Left ventricle myocardium superior (tissue), 1 donor: Measurements from ENCODE around the gene PAFAH2. TPM values are rescaled to one million over a fixed set of nuclear protein-coding genes. Genes with fewer than 3 reads are reported as not detected.

Source experiments
- ATAC-seq: fragments of 200-7000 bp; cut with Tn5 transposase; one replicate; pipeline ENCODE4 v1.9.1; 2020; ENCODE audit warnings: mild to moderate bottlenecking, moderate library complexity
- DNase-seq: peaks from one replicate; pipeline ENCODE4 v3.0.0-alpha.2; 2020
- intact Hi-C: fragments of 100-400 bp; cut with micrococcal nuclease; formaldehyde crosslinking; loops from one replicate; pipeline ENCODE4 v1.11.0; 2022
- total RNA-seq: library from RNA; stranded (reverse); fragmentation: NEBNext Ultra II Directional; extraction: Animal tissue kit (Norgen Biotek cat#: 25700); gene quantifications from one replicate; pipeline ENCODE4 v1.2.1, GENCODE V29; 2021
- donor health status: DM: no; HTN: yes; CAD: no; lungs with severe emphysema.

PAFAH2 gene
- total RNA-seq, 1 donor from 2014 or later = 9.8 TPM

DNA sequence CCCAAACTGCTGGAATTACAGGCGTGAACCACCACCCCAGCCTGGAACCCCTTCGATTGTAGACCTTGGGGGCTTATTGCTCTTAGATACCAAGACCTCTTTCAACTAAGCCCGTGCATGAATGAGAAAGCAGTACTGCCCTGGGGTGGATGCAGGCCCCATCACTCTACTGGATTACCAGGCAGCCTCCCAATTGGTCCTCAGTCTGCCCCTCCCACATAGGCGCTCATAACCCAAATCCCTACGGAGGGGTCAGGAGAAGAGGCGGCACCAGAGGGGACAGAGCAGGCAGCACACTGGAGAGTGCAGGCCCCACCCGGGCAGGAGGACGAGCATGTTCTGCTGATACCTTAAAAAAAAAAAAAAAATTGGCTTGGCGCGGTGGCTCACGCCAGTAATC lies 79.2 kb downstream of the PAFAH2 start:
- intact Hi-C loops = no loop called here
- ATAC-seq = no peak
- no peak for DNase-seq

DNA sequence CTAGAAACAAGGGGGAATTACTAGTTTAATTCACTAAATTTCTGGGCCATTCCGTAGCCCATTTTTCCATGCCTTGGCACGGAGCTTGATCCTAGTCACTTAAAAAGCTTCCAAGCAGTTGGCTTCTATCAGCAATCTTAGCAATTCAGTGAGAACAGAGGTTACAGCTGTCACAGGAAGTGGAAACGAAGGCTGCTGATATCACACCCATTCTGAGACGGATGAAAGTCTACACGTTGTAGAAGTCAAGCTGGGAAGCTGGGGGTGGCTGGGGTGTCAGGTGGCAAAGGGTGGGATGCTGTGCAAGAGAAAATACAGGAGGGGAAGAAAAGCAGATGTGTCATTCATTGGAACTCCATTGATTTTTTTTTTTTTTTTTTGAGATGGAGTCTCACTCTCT lies 79.9 kb downstream of the PAFAH2 start:
- DNase-seq (no peak), ATAC-seq (no peak)
- intact Hi-C loops = no loop called here

DNA sequence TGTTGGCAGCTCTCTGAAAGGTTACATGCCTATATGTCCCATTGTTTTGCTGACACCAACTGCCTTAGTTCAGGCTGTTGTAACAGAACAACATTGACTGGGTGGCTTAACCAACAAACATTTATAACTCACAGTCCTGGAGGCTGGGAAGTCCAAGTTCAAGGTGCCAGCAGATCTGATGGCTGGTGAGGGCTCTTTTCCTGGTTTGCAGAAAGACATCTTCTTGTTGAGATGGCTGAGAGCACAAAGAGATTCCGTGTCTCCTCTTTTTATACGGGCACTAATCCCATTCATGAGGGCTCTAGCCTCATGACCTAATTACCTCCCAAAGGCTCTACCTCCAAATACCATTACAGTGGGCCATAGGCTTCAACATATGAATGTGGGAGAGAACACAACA lies 81.4 kb downstream of the PAFAH2 start:
- no peak for DNase-seq
- intact Hi-C loops = no loop called here
- ATAC-seq = no peak

DNA sequence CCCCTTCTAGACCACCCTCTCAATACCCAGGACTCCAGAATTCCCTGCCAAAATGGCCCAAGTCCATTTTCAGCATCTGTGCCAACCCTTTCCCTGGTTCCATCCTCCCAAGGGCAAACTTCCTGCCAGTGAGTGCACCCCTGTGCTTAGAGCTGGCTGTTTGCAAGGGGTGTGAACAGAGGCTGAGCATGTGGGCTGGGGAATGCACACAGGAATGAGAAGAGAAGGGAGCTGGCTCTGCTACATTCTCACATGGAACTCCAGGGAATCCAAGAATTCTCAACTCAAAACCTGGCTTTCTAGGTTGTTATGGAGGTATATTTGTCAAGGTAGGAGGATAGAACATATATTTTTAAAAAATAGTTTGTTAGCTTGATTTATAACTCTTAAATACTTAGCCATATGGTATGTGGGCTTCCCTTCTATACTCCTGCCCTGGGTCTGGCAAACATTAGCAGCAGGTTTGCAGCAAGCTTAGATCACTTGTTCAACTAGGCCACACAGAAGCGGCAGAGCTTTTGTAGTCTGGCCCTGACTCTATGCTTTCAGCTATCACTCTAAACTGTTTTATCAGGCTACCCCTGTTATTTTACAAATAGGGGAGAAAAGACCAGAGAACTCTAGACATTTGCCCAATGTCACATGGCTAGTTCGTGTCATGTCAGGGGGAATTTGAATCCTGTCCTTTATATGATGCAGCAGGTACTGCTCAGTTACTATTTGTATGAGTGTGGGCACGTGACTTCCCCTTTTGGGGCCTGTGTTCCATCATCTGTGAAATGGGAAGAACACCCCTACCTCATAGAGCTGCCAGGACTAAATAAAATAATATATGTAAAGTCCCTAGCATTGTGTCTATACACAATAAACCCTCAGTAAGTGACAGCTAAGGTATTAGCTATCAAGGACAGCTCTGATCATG lies 83.5 kb downstream of the PAFAH2 start:
- no peak for DNase-seq
- intact Hi-C loops = no loop called here
- peak; percentile 70 for ATAC-seq

DNA sequence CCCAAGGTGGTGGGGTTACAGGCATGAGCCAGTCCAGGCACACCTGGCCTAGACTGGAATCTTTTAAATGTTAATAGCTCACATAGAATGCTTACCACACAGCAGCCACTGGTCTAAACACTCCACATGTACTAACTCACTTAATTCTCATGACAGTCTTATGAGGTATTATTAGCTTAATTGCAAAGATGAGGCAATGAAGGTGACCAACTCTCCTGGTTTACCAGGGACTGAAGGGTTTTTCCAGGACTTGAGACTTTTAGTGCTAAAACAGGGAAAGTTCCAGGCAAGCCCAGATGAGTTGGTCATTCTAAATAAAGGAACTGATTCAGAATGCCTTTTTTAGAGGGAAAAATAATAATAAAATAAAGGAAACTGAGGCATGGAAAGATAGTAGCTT lies 84.7 kb downstream of the PAFAH2 start:
- intact Hi-C loops = no loop called here
- DNase-seq (no peak), ATAC-seq (no peak)

DNA sequence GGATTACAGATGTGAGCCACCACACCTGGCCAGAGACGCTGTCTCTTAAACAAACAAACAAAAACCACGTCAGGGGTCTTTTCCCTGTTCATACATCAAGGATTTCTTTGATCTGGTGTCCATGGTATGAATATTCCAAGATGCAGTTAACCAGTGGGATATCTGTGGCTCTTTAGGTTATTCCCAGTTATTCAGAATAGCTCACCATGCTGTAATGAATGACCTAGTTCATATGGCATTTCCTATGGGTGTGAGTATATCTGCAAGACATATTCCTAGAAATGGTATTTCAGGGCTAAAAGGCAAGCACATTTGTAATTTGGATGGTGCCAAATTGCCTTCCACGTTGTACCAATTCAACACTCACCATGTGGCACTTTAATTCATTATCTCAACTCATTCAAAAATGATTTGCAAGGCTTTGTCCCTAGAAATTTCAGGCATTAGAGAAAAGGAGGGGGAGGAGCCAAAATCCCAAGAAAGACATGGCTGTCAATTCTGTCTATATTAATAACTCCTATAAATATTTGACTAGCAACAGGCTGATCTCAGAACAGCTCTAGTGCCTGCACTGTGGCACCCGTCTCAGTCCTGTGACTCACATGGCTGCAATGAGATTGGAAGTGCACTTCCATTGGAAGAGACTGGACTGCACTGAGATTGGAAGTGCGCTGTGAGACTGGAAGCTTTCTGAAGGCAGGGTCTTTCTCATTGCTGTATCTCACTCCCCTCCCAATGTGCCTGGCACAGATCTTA lies 85.6 kb downstream of the PAFAH2 start:
- ATAC-seq = peak; percentile 38
- intact Hi-C loops = no loop called here
- DNase-seq = no peak

DNA sequence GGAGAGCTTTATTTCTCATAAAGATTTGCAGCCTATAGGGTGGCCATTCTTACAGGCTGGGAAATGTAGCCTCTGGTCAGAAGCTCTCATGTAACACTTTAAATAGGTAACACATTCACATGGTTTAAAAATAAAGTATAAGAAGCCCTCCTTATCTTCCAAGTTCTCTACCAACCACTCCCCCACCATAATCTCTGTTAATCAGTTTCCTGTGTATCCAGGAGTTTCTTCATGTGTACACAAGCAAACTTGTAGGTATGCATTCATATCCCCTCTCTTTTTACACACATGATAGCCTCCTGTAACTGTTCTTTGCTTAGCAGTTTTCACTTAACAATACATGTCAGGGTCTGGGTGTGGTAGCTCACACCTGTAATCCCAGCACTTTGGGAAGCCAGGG lies 86.7 kb downstream of the PAFAH2 start:
- DNase-seq (no peak), ATAC-seq (no peak)
- intact Hi-C loops = no loop called here

Other genes starting within 250 kb of the PAFAH2 start
- gene SELENON, start 197.9 kb downstream of the PAFAH2 start, total RNA-seq = 46.3 TPM
- gene MTFR1L, start 178.1 kb downstream of the PAFAH2 start, total RNA-seq = 227 TPM
- gene AUNIP, start 138.6 kb downstream of the PAFAH2 start, total RNA-seq = not detected
- gene PAQR7, start 122.4 kb downstream of the PAFAH2 start, total RNA-seq = 2.0 TPM
- 21.4 TPM for gene STMN1, start 91.6 kb downstream of the PAFAH2 start, total RNA-seq
- 15.8 TPM for gene EXTL1, start 23.7 kb upstream of the PAFAH2 start, total RNA-seq
- gene SLC30A2, start 48.1 kb upstream of the PAFAH2 start, total RNA-seq = 6.4 TPM
- 207 TPM for gene TRIM63, start 69.6 kb upstream of the PAFAH2 start, total RNA-seq
- gene PDIK1L, start 113.8 kb upstream of the PAFAH2 start, total RNA-seq = 7.0 TPM
- gene FAM110D, start 161.0 kb upstream of the PAFAH2 start, total RNA-seq = 4.5 TPM
- not detected for gene C1orf232, start 170.9 kb upstream of the PAFAH2 start, total RNA-seq
- 11.6 TPM for gene ZNF593, start 171.8 kb upstream of the PAFAH2 start, total RNA-seq
- gene ZNF593OS, start 173.8 kb upstream of the PAFAH2 start, total RNA-seq = not detected
- gene CNKSR1, start 179.4 kb upstream of the PAFAH2 start, total RNA-seq = 1.7 TPM
- not detected for gene CATSPER4, start 192.5 kb upstream of the PAFAH2 start, total RNA-seq
- gene CEP85, start 236.1 kb upstream of the PAFAH2 start, total RNA-seq = 91.1 TPM